HG03025 (cell line): Measurements from ENCODE around the gene THRAP3.
A peak's percentile ranks its signal among the peaks of the same experiment; 100 is the strongest.
"Not testable (repeated sequence)": the region's sequence is repeated elsewhere in the genome, so short reads cannot be mapped to it uniquely, and the experiment has no call there.

Experiments
- ATAC-seq: cut with Tn5 transposase; IDR thresholded peaks from one replicate; pipeline ENCODE4 v1.9.1; 2021; ENCODE audit warnings: mild to moderate bottlenecking, moderate library complexity; ENCODE audit not compliant: unreplicated experiment, low FRiP score

Gene THRAP3

DNA sequence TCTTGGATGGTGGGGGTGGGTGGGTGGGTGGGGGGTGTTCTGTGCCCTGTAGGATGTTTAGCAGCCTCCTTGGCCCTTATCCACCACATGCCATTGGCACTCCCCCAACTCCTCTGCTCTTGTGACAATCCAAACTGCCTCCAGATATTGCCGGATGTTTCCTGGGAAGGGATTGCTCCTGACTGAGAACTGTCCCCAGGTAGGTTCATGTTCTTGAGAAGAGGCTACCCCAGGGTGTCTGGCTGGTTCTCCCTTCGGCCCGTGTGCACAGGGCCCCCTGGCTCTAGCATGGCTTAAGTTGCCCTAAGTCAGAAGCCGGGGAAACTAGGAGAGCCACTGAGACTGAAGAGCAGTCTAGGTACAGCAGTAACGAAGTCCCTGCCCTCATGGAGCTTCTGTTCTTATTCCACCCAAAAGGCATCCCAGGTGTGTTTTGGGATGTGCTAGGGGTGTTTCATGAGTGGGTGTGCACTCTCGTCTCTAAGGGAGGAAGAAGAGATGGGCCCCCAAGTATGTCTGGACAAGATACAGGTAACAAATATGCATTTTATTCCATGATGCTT, 19.8 kb upstream of the THRAP3 start:
- no peak for ATAC-seq

DNA sequence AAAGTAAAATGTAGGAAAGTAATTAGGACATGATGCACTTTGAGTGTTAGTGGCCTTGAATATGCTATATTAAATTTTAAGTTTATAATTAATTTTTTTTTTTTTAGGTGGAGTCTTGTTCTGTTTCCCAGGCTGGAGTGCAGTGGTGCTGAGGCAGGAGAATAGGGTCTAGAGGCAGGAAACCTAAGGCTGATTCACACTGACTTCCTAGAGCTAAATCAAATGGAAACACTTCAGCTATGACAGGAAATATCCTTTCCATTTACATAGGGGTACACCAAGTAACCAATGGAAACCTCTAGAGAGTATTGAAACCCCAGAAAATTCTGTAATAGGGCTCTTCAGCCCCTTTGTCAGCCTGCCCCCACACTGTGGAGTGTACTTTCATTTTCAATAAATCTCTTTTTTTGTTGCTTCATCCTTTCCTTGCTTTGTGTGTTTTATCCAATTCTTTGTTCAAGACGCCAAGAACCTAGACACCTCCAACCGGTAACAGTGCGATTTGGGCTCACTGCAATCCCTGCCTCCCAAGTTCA, 17.9 kb upstream of the THRAP3 start:
- ATAC-seq = no peak

DNA sequence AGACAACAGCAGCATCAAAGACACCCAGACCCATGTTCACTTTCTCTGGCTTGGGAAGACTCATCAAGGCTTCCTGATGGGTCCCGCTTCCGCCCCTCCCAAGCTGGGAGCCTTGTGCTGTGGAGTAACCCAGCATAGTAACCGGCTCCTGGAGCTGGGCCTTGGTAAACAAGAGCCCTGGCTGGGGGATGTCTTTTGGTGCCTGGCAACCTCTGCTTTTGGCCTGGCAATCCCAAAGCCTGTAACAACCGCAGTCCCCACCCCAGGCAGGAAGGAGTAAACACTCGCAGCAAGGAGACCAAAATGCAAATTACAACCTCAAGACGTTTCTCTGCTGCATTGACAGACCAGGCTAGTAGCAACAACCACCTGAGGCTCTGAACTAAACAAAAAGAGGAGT, 16.9 kb upstream of the THRAP3 start:
- ATAC-seq = no peak

DNA sequence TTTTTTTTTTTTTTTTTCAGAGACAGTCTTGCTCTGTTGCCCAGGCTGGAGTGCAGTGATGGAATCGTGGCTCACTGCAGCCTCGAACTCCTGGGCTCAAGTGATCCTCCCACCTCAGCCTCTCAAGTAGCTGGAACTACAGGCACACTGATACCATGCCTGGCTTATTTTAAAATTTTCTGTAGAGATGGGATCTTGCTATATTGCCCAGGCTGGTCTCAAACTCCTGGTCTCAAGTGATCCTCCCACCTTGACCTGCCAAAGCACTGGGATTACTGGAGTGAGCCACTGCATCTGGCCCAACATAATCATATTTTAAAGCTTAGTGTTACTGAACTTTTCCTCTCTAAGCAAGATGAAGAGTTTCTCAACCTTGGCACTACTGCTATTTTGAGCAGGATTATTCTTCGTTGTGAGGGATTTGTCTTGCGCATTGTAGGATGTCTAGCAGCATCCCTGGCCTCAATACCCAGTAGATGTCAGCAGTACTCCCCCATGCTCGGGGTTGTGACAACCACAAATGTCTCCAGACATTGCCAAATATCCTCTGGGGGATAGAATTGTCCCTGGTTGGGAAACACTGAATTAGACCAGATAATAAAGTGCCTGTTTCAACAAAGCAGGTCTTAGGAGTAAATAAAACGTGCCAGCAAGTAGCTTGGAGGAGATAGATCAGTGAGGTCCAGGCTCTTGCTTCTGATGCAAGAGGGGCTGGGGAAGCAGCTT, 15.1 kb upstream of the THRAP3 start:
- no peak for ATAC-seq

DNA sequence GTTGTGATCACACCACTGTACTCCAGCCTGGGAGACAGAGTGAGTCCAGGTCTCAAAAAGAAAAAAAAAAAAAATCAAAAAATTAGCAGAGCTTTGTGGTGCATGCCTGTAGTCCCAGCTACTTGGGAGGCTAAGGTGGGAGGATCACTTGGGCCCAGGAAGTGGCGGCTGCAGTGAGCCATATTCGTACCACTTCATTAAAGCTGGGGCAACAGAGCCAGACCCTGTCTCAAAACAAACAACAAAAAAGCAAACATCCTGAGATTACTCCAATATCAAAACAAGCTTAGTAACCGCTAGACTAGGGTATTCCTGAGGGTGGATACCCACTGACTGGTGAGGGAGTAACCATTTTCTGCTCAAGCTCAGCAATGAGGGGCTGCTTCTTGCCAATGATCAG, 12.9 kb upstream of the THRAP3 start:
- ATAC-seq = no peak

DNA sequence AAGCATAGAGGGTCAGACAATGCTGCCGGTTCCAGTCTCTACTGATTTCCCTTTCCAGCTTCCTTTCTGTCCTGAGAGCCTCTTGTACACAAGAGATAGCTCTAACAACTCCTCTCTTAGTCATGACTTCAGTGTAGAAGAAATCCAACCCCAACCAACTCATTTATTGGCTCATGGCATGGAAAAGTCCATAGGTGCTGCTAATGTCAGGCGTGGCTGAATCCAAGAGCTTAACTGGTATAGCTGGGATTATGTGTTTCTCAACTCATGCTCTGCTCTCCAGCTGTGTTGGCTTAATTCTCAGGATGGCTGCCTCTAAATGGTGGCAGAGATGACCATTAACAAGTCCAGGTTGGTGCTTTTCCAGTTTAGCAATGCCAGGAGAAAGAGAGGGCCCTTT, 12.4 kb upstream of the THRAP3 start:
- ATAC-seq = no peak

DNA sequence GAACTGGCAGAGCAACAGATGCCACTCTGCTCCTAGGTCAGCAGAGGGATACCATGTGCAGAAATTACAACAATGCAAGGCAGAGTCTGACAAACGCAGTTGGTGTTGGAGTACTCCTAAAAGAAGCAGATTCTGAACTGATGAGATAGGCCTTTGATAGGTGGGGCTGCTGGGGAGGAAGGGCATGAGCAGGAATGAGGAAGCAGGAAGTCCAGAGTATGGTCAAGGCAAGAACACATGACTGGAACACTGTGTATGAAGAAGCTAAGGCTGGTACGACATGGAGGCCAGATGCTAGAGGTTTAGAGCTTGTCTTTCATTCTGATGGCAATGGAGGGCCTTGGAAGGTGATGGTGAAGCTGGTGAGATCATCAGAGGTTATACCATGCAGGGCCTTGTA, 11.5 kb upstream of the THRAP3 start:
- no peak for ATAC-seq

DNA sequence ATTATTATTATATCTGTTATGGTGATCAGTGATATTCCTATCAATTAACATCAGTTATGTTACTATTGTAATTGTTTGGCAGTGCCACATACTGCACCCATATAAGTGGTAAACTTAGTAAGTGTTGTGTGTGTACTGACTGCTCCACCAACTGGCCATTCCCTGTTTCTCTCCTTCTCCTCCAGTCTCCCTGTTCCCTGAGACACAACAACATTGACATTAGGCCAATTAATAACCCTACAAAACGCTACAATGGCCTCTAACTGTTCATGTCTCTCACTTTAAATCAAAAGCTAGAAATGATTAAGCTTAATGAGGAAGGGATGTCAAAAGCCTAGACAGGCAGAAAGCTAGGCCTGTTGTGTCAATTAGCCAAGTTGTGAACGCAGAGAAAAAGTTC, 6.6 kb upstream of the THRAP3 start:
- ATAC-seq = no peak

DNA sequence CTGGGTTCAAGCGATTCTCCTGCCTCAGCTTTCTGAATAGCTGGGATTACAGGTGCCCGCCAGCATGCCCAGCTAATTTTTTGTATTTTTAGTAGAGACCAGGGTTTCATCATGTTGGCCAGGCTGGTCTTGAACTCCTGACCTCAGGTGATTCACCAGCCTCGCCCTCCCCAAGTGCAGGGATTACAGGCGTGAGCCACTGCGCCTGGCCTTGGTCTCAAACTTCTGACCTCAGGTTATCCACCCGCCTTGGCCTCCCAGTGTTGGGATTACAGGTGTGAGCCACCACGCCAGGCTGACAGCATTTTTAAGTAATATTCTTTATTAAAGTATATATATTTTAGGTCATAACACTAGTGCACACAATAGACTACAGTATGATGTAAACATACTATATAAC, 2.3 kb upstream of the THRAP3 start:
- not testable (repeated sequence) for ATAC-seq

DNA sequence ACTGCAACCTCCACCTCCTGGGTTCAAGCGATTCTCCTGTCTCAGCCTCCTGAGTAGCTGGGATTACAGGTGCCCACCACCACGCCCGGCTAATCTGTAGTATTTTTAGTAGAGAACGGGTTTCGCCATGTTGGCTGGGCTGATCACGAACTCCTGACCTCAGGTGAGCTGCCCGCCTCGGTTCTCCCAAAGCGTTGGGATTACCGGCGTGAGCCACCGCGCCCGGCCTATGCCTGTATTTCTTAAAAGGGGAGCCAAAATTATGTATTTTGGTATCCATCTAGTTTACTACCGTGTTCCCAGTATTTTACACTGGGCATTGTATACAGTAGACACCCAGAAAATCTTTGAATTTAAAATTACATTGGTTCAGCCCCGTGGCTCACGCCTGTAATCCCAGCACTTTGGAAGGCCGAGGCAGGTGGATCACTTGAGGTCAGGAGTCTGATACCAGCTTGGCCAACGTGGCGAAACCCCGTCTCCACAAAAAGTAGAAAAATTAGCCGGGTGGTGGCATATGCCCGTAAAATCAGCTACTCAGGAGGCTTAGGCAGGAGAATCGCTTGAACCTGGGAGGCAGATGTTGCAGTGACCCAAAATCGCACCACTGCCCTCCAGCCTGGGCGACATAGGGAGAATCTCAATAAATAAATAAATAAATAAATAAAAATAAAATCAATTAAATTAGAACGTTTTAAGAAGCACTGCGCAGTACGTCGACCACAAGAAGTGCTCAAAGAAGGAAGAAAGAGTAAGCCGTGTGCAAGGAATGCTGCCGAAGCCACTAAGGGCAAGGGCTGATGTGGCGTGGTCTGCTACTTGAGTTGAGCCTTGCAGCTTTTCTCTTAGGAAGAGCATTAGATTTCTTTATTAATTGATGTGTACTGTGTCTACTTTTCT, 1.5 kb upstream of the THRAP3 start:
- no peak for ATAC-seq

DNA sequence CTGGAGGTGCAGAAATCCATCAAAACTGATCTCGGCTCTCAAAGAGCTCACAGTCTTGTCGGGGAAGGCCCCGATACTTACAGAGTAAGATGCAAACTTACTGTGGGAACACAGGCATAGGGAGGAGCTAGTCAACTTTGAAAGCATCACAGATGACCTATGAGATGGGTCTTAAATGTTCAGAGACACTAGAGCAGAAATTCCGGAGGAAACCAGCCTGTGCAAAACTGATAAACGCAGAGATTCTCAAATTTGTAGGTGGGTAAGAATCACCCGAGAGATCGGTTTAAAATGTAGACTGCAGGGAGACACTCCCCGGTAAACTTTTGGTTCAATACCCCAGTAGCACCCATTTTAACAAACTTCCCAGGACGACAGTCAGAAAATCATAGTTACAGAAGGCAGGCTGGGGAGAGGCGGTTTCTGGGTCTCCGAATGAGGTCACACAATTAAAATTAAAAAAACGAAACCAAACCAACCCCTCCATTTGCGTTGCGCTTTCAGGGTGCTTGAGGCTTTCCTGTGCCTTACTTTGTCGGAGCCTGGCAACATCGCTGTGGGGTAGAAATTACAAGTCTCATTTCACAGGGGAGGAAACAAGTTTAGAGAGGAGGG, 755 bp upstream of the THRAP3 start:
- peak; percentile 7 for ATAC-seq

DNA sequence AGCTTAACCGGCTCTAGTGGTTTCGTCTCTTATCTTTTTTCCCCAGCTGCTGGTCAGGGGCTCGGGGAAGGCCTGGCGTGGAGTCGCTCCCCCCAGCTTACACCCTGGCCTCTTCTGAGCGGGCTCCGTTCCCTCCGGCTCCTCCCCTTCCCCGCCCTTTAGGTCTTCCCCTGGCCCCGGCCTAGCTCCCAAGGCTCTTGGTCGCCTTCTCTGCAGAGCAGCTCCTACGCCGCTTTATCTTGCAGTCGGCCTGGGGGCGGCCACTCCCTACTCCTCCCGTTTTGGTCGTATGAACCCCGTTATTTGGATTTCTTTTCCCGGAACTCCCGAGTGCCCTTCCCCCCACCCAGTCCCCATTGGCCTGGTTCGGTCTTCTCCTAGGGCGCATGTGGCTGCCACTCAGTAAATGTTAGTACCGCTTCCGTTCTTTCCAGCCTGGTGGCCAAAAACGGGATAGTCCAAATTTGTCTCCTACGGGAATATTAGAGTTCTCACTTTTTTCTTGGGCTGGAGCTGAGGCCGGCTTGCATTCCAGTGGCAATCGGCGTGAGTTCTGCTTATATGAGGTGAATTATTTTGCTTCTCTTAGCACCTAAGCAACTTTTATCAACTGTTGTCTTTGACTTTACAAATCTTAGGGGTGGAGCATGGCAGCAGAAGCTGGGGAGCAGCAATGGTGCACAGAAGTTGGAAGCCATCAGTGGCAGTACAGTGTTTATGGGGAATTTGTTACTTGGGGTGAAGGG, 467 bp downstream of the THRAP3 start:
- peak; percentile 63 for ATAC-seq

DNA sequence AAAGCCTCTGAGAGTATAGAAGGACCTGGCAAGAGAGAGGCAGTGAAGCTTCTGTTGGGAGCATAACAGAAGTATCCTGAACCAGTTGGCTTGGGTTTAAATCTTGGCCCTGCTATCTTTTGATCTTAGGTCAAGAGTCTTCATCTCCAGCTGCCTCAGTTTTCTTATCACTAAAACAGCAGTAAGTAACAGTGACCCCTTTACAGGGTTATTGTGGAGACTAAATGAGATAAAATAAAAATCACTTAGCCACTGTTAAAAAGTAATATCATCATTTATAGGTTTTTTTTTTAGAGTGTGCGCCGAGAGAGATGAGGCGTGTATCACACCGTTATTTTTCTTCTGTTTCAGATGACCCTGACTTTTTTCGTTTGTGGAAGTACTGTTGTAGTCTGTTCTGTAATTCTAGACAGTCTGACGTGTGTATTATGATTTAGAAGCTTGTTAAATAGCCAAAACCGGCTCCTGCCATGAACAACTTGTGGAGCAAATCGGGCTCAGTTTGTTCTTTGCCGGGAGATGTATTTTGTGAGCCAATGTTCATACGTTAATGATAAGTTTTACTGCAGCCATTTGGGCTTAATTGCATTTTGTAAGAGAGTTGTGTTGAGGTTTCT, 1.1 kb downstream of the THRAP3 start:
- no peak for ATAC-seq

DNA sequence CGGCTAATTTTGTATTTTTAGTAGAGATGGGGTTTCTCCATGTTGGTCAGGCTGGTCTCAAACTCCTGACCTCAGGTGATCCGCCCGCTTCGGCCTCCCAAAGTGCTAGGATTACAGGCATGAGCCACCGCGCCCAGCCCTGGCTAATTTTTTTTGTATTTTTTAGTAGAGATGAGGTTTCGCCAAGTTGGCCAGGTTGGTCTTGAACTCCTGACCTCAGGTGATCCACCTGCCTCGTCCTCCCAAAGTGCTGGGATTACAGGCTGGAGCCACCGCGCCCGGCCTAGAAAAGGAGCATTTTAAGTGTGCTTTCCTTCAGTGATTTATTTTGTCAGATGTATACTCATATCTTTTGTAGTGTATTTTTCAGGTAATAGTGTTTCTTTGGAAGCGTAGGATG, 6.0 kb downstream of the THRAP3 start:
- not testable (repeated sequence) for ATAC-seq

DNA sequence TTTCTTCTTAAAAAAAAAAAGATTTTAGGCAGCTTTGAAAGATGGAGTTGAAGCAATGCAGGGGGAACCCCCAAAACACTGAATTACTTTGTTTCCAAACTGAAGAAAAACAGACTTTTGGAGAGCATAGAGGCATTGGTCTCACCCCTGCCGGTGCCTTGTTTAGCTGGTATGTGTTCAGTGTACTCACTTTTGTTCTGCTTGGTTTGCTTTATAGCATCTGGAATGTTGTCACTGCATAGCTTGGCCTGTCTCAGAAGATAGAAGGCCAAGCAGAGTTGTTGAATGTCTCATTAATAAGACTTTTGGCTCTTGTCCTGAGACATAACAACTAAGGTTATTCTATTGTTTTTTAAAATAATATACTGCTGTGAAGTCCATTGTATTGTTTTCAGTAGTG, 6.9 kb downstream of the THRAP3 start:
- no peak for ATAC-seq

DNA sequence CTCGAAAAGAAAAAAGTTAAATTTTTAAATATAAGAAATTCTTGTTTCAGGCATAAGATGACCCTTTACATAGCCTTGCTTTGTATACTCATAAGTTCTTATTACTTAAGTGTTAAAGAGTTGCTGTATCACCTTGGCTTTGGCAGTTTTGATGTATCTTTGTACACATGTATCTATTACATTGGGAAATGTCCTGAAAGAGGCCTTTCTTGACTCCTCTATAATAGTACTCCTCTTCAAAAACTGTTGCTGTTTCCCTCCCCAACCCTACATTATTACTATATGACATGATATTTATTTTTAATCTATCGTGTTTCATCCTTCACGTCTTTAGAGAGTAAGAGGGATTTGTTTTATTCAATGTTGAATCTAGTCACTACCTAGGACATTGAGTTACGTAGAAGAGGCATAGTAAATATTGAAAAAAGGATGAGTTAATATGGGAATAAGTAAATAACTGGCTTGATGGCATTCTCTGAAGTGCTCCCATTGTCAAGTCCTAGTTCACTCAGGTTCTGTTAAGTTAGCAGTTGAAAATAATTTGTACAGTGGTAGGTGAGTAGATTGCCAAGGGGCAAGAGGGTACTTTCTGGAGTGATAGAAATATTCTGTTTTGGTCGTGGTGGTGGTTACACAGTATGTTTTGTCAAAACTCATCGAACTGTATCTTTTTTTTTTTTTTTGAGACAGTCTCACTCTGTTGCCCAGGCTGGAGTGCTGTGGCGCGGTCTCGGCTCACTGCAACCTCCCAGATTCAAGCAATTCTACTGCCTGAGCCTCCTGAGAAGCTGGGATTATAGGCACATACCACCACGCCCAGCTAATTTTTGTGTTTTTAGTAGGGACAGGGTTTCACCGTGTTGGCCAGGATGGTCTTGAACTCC, 8.2 kb downstream of the THRAP3 start:
- no peak for ATAC-seq

DNA sequence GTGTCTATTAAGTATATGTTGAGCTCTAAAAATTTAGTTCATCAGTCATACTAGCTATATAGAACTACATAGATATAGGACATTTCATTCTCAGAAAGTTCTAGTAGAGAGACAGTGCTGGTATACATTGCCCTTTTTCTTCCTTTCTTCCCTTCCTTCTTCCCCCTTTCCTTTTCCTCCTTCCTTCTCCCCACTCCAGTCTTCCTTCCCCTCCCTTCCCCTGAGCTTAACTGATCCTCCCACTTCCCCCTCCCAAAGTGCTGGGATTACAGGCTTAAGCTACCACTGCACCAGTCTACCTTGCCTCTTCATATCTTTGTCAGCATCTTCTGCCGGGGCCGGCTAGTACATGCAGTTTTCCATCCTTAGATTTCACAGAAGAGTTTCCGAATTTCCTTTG, 12.1 kb downstream of the THRAP3 start:
- no peak for ATAC-seq

DNA sequence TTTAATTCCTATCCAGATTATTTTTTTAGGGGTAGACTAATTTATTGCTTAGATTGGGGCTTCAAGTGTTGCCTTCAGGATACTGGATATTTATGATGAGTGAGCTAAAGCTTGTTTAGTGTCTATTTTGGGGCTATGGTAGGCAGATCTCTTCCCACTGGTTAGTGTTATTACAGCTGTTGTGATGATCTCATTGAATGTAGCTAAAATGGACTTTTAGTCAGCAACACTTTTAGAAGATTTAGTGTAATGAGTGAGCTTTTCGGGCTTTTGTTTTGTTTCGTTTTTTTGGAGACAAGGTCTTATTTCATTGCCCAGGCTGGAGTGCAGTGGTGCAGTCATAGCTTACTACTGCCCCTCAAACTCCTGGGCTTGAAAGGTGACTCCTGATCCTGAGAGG, 14.2 kb downstream of the THRAP3 start:
- ATAC-seq = no peak
